Astrocyte (in vitro differentiated cells and primary cell): Measurements from ENCODE around the gene SYTL3.

ENCODE experiments used
- CTCF ChIP-seq: IDR thresholded peaks from 2 replicates; pipeline ENCODE4 v1.5.1; 2011; ENCODE audit warnings: low read depth, mild to moderate bottlenecking, inconsistent platforms, low read length, moderate library complexity; ENCODE audit not compliant: insufficient read depth
- EZH2 ChIP-seq: IDR thresholded peaks from 2 replicates; pipeline ENCODE4 v1.6.1; 2012; ENCODE audit warnings: mild to moderate bottlenecking, low read length, inconsistent platforms; ENCODE audit not compliant: insufficient read depth

GRCh38 chr6:158629367-158630221 lies 20.3 kb upstream of the SYTL3 start:
- TF ChIP-seq CTCF: no peak
- no peak for TF ChIP-seq EZH2
